ENCODE data around the gene MKX. TPM values are rescaled to one million over a fixed set of nuclear protein-coding genes. Genes with fewer than 3 reads are reported as not detected.

MKX gene
- polyA plus RNA-seq, 3 donors: not detected

DNA sequence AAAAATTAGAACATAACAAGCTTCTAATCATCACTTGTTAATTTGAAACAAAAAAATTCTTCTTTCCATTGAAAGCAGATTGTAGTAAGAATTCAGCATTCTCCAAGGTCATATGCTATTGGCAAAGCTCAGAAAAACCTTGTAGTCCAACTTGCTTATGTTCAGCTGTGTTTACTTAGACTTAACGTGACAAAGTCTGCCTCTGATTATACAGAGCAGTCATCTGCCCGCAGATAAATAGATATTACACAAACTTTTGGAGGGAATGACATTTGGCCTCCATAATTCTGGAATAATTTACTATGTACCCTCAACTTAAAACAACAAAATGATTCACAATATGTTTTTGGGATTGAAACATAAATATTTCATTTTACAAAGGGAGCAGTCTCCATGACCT is 45.8 kb downstream of the MKX start:
- H4K20me1 ChIP-seq (ENCODE audit: insufficient read depth, low read length): no peaks in the 10 kb centered on the region
- no peak overlapping the region for H3K4me3 ChIP-seq (replicated peaks in 1 of 3; ENCODE audit: low read depth in 2 of 3, low read length in 3 of 3)
- Mint-ChIP-seq H3K9me3 (no peaks in the 10 kb centered on the region), H3K4me3 (no peak overlapping the region), H3K36me3 (no peaks in the 10 kb centered on the region), H3K27me3 (ENCODE audit: low read depth in 3 of 3) (peaks cover 0 to 10% (median 0%) of the 10 kb centered on the region in 3 donors), H3K4me1 (no peaks in the 10 kb centered on the region), H3K27ac (no peak overlapping the region)
- no peaks in the 10 kb centered on the region for H3K79me2 ChIP-seq (ENCODE audit: insufficient read depth, low read length)
- H3K36me3 ChIP-seq (replicated peaks in 1 of 2; ENCODE audit: control insufficient read depth in 1 of 2, insufficient read depth in 2 of 2, low read length in 2 of 2): no peaks in the 10 kb centered on the region
- peaks cover 0 to 3% of the 10 kb centered on the region in 2 donors for H3K27me3 ChIP-seq (ENCODE audit: control insufficient read depth in 2 of 2, insufficient read depth in 2 of 2, low read length in 2 of 2)
- TF ChIP-seq CTCF (IDR thresholded peaks at IDR 0.05): no peak
- no peak for DNase-seq
- WGBS (ENCODE audit: insufficient coverage): no CpG with 5 or more reads among the region's 2 CpGs
- H3K9ac ChIP-seq (ENCODE audit: insufficient read depth, low read length, poor library complexity, severe bottlenecking): no peak overlapping the region
- intact Hi-C loops (cut with micrococcal nuclease): no loop called here
- no peaks in the 10 kb centered on the region for H3K9me3 ChIP-seq (replicated peaks in 1 of 2; ENCODE audit: control insufficient read depth in 1 of 2, insufficient read depth in 1 of 2, low read length in 2 of 2)
- no peak overlapping the region for H2AFZ ChIP-seq (ENCODE audit: insufficient read depth, low read depth, low read length, poor library complexity, severe bottlenecking)
- H3K27ac ChIP-seq (ENCODE audit: low read depth in 1 of 2, low read length in 2 of 2): no peak overlapping the region
- H3K4me2 ChIP-seq (replicated peaks; ENCODE audit: extremely low read depth, low read length, poor library complexity, severe bottlenecking): no peak overlapping the region
- no peaks in the 10 kb centered on the region for H3K4me1 ChIP-seq (ENCODE audit: control insufficient read depth in 1 of 2, insufficient read depth in 2 of 2, low read length in 2 of 2)

DNA sequence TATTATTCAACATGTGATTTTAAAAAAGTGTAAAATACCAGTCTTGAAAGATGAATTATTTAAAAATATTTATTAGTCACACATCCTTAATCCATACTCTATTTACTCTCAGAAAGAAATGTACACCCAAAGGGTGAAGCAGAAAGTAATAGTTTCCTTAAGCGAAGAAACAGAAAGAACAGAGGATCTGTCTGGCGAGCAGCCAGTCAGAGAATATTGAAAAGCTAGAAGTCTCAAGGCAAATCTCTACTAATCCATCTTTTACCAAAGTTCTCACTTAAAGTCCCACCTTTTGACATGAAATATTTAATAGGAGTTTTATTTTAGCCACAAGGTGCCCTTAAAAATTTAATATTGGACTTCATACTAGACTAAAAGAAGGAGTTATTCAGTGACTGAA is 46.7 kb downstream of the MKX start:
- no peaks in the 10 kb centered on the region for H4K20me1 ChIP-seq (ENCODE audit: insufficient read depth, low read length)
- WGBS (ENCODE audit: insufficient coverage): no CpG with 5 or more reads among the region's 2 CpGs
- no peak overlapping the region for H3K4me2 ChIP-seq (replicated peaks; ENCODE audit: extremely low read depth, low read length, poor library complexity, severe bottlenecking)
- no peak overlapping the region for H3K4me3 ChIP-seq (replicated peaks in 1 of 3; ENCODE audit: low read depth in 2 of 3, low read length in 3 of 3)
- H3K27ac Mint-ChIP-seq: no peak overlapping the region
- H3K9me3 Mint-ChIP-seq: no peaks in the 10 kb centered on the region
- H2AFZ ChIP-seq (ENCODE audit: insufficient read depth, low read depth, low read length, poor library complexity, severe bottlenecking): no peak overlapping the region
- no peak overlapping the region for H3K9ac ChIP-seq (ENCODE audit: insufficient read depth, low read length, poor library complexity, severe bottlenecking)
- H3K4me1 Mint-ChIP-seq: no peaks in the 10 kb centered on the region
- no peaks in the 10 kb centered on the region for H3K9me3 ChIP-seq (replicated peaks in 1 of 2; ENCODE audit: control insufficient read depth in 1 of 2, insufficient read depth in 1 of 2, low read length in 2 of 2)
- no peaks in the 10 kb centered on the region for H3K36me3 ChIP-seq (replicated peaks in 1 of 2; ENCODE audit: control insufficient read depth in 1 of 2, insufficient read depth in 2 of 2, low read length in 2 of 2)
- no peaks in the 10 kb centered on the region for H3K36me3 Mint-ChIP-seq
- peaks cover 0 to 10% (median 0%) of the 10 kb centered on the region in 3 donors for H3K27me3 Mint-ChIP-seq (ENCODE audit: low read depth in 3 of 3)
- H3K4me1 ChIP-seq (ENCODE audit: control insufficient read depth in 1 of 2, insufficient read depth in 2 of 2, low read length in 2 of 2): no peaks in the 10 kb centered on the region
- no peak for DNase-seq
- peaks cover 0 to 3% of the 10 kb centered on the region in 2 donors for H3K27me3 ChIP-seq (ENCODE audit: control insufficient read depth in 2 of 2, insufficient read depth in 2 of 2, low read length in 2 of 2)
- no peaks in the 10 kb centered on the region for H3K79me2 ChIP-seq (ENCODE audit: insufficient read depth, low read length)
- TF ChIP-seq CTCF (IDR thresholded peaks at IDR 0.05): no peak
- H3K27ac ChIP-seq (ENCODE audit: low read depth in 1 of 2, low read length in 2 of 2): no peak overlapping the region
- no peak overlapping the region for H3K4me3 Mint-ChIP-seq
- intact Hi-C loops (cut with micrococcal nuclease): no loop called here
